HG02938 (cell line): ENCODE measurements around the gene TMEM89.

Experiments
- ATAC-seq: cut with Tn5 transposase; IDR thresholded peaks from one replicate; pipeline ENCODE4 v1.9.1; 2021; ENCODE audit warnings: mild to moderate bottlenecking, moderate library complexity; ENCODE audit not compliant: unreplicated experiment

Gene TMEM89

GRCh38 chr3:48642605-48643004, 21.0 kb upstream of the TMEM89 start:
- no peak for ATAC-seq

GRCh38 chr3:48641396-48641795, 19.8 kb upstream of the TMEM89 start:
- no peak for ATAC-seq

- no peak for ATAC-seq
These were observed 18.5 kb upstream of the TMEM89 start for GRCh38 chr3:48639944-48640606.

- ATAC-seq, result no peak
These were observed 15.7 kb upstream of the TMEM89 start for GRCh38 chr3:48637305-48637704.

- no peak for ATAC-seq
These were observed 14.6 kb upstream of the TMEM89 start for GRCh38 chr3:48636149-48636655.

- peak; percentile 80 for ATAC-seq
These were observed 13.9 kb upstream of the TMEM89 start, which contains the start of gene SLC26A6 for GRCh38 chr3:48635222-48636021. TSS of gene SLC26A6 (minus strand) at chr3:48635461. CDS start at chr3:48635393, 68 bp downstream.

GRCh38 chr3:48634661-48635221, 13.2 kb upstream of the TMEM89 start:
- ATAC-seq, result peak; percentile 22

- no peak for ATAC-seq
These were observed 12.2 kb upstream of the TMEM89 start for GRCh38 chr3:48633743-48634142.

- ATAC-seq, result no peak
These were observed 11.7 kb upstream of the TMEM89 start for GRCh38 chr3:48633256-48633655.

GRCh38 chr3:48631516-48632448, 10.2 kb upstream of the TMEM89 start:
- no peak for ATAC-seq

GRCh38 chr3:48630833-48631232, 9.3 kb upstream of the TMEM89 start:
- no peak for ATAC-seq

- ATAC-seq, result no peak
These were observed 8.8 kb upstream of the TMEM89 start for GRCh38 chr3:48630407-48630806.

GRCh38 chr3:48629894-48630293, 8.3 kb upstream of the TMEM89 start:
- ATAC-seq, result no peak

- ATAC-seq, result no peak
These were observed 6.9 kb upstream of the TMEM89 start for GRCh38 chr3:48628277-48629017.

- no peak for ATAC-seq
These were observed 4.0 kb upstream of the TMEM89 start for GRCh38 chr3:48625600-48625999.

- ATAC-seq, result no peak
These were observed 3.2 kb upstream of the TMEM89 start for GRCh38 chr3:48624767-48625166.

- no peak for ATAC-seq
These were observed 2.4 kb upstream of the TMEM89 start for GRCh38 chr3:48623851-48624547.

GRCh38 chr3:48619541-48620524, 1.7 kb downstream of the TMEM89 start:
- no peak for ATAC-seq
